Hematopoietic multipotent progenitor cell treated with erythropoietin and hydrocortisone succinate and interleukin-3 and kit ligand, for 17 days (in vitro differentiated cells): ENCODE data around the gene COL6A1.

Source experiments
- DNase-seq: peaks from one replicate; pipeline ENCODE4 v3.0.0-alpha.2; 2015; ENCODE audit warnings: low spot score

The COL6A1 gene

GRCh38 chr21:46006547-46007491, 25.2 kb downstream of the COL6A1 start:
- DNase-seq, result no peak

- DNase-seq, result no peak
Measured at GRCh38 chr21:46007492-46007868, 25.9 kb downstream of the COL6A1 start.

- DNase-seq, result no peak
Measured at GRCh38 chr21:46008893-46009621, 27.5 kb downstream of the COL6A1 start.

GRCh38 chr21:46009951-46010705, 28.6 kb downstream of the COL6A1 start:
- no peak for DNase-seq

- DNase-seq, result no peak
Measured at GRCh38 chr21:46011267-46011967, 29.8 kb downstream of the COL6A1 start.

GRCh38 chr21:46012154-46012553, 30.6 kb downstream of the COL6A1 start:
- no peak for DNase-seq

- DNase-seq, result no peak
Measured at GRCh38 chr21:46014828-46015227, 33.3 kb downstream of the COL6A1 start.

GRCh38 chr21:46017148-46017547, 35.6 kb downstream of the COL6A1 start:
- DNase-seq, result no peak

- DNase-seq, result no peak
Measured at GRCh38 chr21:46017695-46018094, 36.1 kb downstream of the COL6A1 start.

GRCh38 chr21:46018615-46019014, 37.0 kb downstream of the COL6A1 start:
- DNase-seq, result no peak

- DNase-seq, result no peak
Measured at GRCh38 chr21:46020581-46020980, 39.0 kb downstream of the COL6A1 start.

- no peak for DNase-seq
Measured at GRCh38 chr21:46021398-46021797, 39.8 kb downstream of the COL6A1 start.

- no peak for DNase-seq
Measured at GRCh38 chr21:46021978-46022544, 40.5 kb downstream of the COL6A1 start.

- no peak for DNase-seq
Measured at GRCh38 chr21:46022551-46023525, 41.3 kb downstream of the COL6A1 start.

- DNase-seq, result no peak
Measured at GRCh38 chr21:46023555-46023954, 42.0 kb downstream of the COL6A1 start.

- DNase-seq, result no peak
Measured at GRCh38 chr21:46024141-46024540, 42.6 kb downstream of the COL6A1 start.

- no peak for DNase-seq
Measured at GRCh38 chr21:46025113-46025770, 43.7 kb downstream of the COL6A1 start.

- no peak for DNase-seq
Measured at GRCh38 chr21:46027851-46028493, 46.4 kb downstream of the COL6A1 start.

- no peak for DNase-seq
Measured at GRCh38 chr21:46028573-46029091, 47.1 kb downstream of the COL6A1 start.
